Muscle of back (tissue), 11 donors: ENCODE results near the gene ZFR. TPM values are rescaled to one million over a fixed set of nuclear protein-coding genes. Genes with fewer than 3 reads are reported as not detected.
A peak's percentile ranks its signal among the peaks of the same experiment; 100 is the strongest.
"Not testable (repeated sequence)": the region's sequence is repeated elsewhere in the genome, so short reads cannot be mapped to it uniquely, and the experiment has no call there.

Source experiments
- DNase-seq, 3 donors: peaks; one replicate each; pipeline versions ENCODE4 v3.0.0 to v3.0.0-alpha.2; 2013
- polyA plus RNA-seq, 10 donors: library from polyadenylated mRNA; unstranded; fragments of 120-200 nt; gene quantifications; one replicate each; pipeline ENCODE4 v1.2.1, GENCODE V29; 2013; ENCODE audit not compliant: insufficient read length in 10 of 10

The ZFR gene
- polyA plus RNA-seq, 10 donors: 66.2 to 95.1 (median 80.9) TPM

DNA sequence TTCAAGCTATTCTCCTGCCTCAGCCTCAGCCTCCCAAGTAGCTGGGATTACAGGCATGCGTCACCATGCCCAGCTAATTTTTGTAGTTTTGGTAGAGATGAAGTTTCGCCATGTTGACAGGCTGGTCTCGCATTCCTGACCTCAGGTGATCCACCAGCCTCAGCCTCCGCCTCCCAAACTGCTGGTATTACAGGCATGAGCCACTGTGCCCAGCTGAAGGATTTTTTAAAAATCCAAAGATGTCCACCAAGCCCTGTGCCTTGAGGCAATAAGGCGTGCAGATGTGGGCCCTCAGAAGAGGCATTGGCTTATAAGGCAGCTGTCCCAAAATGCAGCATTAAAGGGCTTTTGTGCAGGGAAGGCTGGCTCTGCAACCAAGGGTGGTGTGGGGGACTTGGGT is 10.3 kb upstream of the ZFR start:
- DNase-seq: no peak

DNA sequence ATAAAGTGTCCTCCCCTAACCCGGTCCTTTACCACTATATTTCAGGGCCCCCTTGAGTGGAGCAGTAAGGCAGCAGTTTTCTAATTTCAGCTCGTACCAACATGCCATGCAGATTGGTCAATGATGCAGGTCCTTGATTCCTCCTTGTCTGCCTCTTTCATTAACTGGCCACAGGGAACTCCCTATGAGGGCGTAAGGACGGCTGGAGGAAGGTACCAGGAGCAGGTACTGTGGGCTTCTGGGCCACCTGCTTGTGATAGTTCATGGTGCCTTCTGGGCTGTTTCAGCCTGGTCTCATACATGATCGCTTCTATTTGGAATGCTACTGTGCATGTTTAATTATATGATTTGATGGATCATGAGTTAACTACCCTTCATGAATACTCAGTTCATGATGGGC is 9.4 kb upstream of the ZFR start:
- DNase-seq: no peak

DNA sequence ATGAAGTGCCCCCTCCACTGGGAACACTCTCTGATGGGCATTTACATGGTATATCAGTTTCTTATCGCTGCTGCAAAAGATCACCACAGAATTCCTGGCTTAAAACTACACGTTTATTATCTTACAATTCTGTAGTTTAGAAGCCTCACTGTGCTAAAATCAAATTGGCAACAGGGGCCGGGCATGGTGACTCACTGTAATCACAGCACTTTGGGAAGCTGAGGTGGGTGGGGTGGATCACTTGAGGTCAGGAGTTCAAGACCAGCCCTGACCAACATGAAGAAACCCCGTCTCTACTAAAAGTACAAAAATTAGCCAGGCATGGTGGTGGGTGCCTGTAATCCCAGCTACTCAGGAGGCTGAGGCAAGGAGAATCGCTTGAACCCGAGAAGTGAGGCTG is 7.8 kb upstream of the ZFR start:
- DNase-seq: not testable (repeated sequence)

DNA sequence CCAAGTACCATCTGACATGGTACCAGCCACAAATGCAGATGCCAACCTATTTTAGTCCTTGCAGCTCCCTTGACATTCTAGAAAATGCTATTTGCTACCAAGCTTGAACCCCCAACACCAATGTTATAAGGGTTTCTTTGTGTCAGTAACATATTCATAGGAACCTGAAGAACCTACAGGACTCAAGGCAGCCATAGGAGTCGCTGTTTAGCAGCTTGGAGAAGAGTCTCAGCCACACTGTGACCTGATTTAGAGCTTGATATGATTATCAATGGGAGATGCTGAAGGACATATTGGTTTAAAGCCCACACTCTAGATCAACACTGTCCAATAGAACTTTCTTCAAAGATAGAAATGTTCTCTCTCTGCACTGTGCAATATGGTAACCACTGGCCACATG is 6.4 kb upstream of the ZFR start:
- no peak for DNase-seq

DNA sequence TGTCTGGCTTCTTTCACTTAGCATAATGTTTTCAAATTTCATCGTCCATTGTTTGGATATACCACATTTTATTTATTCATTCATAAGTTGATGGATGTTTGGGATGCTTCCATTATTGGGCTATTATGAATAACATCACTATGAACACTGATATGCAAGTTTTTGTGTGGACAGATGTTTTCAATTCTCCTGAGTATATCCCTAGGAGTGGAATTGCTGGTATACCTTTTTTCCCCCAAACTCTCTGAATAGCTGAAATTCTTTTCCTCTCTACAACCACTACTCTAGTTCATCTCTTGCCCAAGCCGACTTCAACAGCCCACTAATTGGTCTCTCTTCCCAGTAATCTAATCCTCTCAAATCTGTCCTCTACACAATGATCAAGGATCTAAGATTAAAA is 4.7 kb upstream of the ZFR start:
- DNase-seq: no peak

DNA sequence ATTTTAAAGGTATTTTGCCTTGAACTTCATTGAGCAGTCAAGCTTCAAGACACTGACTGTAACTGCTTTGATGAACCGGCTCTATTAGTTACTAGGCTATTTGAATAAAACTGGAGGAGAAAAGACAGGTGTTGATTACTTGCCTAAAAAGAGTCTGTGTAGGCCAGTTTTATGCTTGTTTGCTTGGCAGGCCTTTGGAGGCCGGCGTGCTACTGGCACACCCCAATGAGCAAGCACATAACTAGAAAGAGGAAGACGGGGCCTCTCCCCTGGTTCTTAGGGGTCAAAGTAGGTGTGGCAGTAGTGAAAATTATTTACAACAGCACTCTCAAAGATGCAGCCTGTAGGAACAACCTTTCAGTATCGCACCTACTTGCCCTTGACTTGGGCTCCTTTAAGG is 2.1 kb upstream of the ZFR start:
- peak in 1 of 3 donors; percentile 22 for DNase-seq

DNA sequence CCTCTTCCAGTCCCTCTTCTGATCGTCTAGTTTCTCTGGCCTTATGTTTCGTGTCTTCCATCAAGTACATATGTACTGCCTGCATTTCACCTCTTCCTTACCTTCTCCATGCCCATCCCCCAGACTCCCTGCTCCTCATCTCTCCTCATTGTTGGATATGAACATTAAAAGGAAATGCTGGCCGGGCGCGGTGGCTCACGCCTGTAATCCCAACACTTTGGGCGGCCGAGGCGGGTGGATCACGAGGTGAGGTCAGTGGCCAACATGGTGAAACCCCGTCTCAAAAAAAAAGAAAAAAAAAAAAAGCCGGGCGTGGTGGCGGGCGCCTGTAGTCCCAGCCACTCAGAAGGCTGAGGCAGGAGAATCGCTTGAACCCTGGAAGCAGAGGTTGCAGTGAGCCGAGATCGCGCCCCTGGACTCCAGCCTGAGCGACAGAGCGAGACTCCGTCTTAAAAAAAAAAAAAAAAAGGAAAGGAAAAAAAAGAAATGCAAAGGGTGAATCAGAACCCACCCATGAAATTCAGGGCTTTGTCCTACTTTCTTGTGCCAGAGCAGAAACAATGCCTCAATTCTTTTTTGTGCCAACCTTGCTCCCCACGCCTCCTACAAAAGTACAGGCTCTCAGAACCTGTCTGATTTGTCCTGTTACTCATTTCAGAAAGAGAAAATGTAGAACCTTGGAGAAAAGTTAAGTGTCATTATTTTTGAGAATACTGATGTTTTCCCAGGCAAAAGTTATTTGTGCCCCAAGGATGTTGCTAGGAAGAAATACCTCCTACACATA is 1.5 kb upstream of the ZFR start:
- no peak for DNase-seq

DNA sequence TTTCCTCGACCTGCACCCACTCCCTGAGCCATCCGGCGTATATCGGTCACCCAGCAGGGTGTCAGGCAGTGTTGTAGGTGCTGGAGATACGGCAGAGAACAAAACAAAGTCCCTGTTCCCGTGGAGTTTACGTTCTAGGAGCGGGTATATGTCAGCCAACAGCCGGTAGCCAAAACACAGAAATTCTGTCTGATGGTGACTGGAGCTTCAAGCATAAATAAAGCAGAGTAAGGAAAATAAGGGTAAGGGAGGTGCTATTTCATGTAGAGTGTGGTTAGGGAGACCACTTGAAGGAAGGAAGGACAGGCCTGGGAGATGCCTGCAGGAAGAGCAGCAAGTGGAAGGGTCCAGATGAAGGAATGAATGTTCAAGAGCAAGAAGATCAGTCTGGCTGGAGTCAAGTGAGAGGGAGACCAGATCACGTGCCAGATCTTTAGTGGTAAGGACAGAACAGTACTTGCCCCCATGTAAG is 783 bp upstream of the ZFR start:
- peak in 1 of 3 donors; percentile 11 for DNase-seq

DNA sequence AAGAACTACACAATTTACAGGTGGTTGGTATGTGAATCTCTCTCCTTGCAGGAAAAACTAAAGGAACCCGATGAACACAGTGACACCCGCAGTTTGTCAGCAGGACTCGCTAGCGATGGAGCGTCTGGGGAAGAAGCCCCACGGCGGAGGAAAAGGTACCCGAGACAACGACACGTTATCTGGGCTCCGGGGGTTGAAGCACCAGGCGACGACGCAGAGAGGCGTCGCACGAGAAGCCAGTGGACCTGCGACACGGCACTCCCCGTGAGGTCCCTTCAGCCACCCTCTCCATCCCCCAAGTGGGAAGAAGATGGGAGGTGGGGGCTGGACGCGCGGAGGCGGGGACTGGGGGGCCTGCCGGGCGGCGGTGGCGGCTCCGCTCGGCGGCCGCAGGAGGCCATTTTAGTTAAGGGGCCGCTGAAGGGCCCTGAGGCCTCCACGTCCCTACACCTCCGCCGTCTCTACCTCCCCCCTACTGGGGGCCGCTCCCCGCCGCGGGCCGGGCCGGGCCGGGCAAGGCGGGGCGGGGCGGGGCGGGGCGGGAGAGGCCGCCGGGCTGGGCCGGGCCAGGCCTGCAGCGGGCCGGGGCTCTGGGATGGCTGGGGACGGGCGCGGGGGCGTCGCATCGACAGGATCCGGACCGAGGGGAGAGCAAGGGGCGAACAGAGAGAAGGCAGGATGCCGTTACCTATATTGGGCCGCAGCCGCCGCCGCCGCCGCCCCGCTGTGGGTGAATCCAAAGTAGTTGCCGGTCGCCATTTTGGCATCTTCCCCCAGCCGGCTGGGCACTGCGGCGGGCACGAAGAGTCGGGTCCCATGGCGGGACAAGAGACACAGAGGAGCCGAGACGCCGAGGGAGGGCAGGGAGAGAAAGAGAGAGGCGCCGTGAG is 754 bp downstream of the ZFR start:
- peak in 2 of 3 donors; percentile 58 to 83 for DNase-seq

DNA sequence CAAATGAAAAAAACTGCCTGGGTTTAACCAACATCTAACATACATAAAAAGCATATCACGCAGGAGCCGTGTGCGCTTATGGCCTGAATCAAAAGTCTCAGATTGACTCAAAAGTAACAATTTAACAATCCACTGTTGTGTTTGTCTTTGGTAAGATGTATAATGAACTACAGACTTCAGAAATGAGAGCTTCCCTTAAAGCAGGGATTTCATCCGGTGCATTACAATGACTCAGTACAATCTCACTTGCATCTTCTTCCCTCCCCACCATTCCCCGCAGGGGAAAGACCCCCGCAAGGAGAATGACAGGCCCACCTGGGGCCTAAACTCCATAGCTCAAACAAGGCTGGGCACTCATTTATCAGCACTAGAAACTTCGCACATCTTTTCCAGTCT is 1.4 kb downstream of the ZFR start:
- DNase-seq: no peak

DNA sequence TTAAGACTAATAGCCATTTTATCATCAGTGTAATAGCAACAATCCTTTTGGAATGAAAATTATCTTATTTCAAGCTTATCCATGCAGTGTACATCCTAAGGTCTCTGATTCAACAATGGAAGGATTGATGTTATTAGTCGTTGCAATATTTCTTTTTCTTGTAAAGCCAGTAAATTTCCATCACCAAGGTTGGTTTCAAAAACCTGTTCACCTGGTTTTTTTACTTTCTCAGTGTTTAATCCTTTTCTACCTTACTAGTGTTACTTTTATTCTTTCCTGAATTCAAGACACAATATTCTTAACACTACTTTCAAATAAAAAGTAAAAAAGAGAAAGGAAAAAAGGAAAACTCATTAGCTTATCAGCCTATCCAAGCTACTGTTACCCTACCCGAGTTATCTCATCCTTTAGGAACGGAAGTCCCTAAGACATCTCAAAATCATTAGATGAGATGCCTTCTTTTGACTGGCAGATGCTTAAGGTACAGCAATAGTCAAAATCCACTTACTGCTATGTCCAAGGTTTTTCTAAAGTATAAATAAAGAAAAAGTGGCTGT is 5.4 kb downstream of the ZFR start:
- DNase-seq: no peak

DNA sequence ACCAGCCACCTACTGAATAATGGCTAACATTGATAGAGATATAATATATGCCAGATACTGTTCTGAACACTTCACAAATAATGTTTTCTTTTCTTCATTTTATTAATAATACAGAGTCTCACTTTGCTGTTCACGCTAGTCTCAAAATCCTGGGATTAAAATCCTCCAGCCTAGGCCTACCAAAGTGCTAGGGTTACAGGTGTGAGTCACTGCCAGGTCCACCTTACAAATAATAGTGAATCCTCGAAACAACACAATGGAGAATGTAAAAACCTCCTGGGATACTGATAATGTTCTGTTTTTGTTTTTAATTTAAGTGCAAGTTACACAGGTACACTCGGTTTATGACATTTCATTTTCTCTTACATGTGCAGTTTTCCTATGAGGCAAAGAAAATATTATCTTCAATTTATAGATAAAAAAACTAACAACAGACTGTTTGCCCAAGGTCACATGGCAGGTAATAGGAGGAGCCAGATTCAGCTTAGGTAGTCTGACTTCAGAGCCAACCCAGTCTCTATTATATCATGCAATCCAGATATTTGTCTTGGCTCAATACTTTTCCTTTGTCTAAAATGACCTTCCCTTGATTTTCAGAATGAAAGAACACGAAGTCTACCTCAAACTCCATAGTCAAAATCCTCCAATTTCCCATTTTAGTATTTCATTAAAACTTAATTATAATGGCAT is 7.8 kb downstream of the ZFR start:
- no peak for DNase-seq

DNA sequence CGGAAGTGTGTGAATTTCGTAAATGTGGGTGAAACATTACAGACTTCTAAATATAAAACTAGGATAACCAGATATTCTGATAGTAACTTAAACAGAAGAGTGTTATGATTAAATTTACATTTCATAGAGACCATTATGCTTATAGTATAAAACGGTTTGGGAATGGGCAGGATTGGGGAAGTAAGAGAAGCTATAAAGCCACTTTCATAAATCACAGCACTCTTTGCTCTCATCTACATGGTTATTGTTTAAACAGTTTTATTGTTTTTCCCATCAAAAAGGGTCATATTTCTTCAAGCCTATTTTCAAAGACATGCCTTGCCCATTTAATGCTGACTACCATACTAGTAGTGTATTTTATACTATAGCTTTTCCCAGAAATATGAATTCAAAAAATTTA is 9.2 kb downstream of the ZFR start:
- DNase-seq: no peak

DNA sequence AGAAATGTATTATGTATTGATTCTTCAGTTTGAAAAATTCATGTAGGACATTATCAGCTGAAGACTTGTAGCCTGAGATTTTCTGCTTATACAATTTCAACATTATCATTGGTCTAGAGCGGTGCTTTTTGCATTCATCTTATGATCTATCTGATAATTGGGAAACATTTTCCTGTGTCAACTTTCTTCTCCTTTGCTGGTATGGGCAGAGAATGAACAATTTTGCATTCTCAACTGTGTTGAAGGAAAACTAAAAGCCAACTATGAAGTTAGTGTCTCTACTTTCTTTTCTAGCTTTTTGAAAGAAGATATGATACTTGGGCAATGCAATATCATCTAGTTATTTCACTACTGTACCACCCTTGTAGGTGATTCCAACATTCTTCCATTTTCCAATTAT is 10.3 kb downstream of the ZFR start:
- no peak for DNase-seq

DNA sequence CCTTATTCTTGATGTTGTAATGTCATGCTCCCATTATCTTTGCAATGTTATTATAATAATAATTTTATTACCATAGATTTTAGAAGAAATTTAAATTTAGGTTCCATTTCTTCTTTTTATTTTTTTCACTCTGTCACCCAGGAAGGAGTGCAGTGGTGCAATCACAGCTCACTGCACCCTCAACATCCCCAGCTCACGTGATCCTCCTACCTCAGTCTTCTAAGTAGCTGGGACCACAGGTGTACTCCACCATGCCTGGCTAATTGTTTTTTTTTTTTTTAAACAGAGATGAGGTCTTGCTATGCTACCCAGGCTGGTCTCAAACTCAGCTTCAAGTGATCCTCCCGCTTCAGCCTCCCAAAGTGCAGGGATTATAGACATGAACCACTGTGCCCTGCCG is 11.9 kb downstream of the ZFR start:
- no peak for DNase-seq

DNA sequence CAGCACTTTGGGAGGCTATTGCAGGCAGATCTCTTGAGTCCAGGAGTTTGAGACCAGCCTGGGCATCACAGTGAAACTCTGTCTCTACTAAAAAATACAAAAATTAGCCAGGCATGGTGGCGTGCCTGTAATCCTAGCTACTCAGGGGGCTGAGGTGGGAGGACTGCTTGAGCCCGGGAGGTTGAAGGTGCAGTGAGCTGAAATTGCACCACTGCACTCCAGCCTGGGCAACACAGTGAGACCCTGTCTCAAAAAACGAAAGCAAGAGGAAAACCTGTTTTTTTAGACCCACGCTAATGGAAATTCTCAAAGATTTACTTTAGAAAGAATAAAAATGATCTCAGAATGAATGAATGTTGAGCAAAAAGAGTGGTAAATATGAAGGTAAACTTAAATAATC is 13.7 kb downstream of the ZFR start:
- DNase-seq: not testable (repeated sequence)

DNA sequence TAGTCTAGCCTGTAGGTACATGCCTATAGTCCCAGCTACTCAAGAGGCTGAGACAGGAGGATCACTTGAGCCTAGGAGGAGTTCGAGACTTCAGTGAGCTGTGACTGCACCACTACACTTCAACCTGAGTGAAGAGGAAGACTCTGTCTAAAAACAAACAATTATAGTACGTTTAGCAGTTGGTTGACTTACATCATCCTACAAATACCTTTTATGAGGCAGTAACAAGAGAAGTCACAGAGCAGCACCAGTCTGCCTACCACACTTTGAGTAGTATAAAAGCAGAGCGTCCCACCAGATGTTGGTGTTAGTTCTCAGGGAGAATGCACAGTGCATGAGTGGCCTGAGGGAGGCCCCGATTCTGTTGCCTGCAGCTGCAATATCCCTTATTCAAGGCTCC is 16.1 kb downstream of the ZFR start:
- no peak for DNase-seq

DNA sequence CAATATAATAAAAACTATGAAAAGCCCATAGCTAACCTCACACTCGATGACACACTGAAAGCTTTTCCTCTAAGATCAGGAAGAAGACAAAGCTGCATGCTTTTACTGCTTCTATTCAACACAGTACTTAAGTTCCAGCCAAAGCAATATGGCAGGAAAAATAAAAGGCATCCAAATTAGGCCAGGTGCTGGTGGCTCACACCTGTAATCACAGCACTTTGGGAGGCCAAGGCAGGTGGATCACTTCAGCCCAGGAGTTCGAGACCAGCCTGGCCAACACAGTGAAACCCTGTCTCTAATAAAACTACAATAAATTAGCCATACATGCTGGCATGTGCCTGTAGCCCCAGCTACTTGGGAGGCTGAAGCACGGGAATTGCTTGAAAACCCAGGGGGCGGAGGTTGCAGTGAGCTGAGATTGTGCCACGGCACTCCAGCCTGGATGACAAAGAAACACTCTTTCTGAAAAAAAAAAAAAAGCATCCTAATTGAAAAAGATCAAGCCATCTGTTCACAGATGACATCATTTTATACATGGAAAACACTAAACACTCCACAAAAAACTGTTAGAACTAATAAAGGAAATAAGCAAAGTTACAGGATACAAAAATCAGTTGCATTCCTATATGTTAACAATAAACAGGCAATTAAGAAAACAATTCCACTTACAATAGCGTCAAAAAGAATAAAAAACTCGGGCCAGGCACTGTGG is 17.9 kb downstream of the ZFR start:
- no peak for DNase-seq

DNA sequence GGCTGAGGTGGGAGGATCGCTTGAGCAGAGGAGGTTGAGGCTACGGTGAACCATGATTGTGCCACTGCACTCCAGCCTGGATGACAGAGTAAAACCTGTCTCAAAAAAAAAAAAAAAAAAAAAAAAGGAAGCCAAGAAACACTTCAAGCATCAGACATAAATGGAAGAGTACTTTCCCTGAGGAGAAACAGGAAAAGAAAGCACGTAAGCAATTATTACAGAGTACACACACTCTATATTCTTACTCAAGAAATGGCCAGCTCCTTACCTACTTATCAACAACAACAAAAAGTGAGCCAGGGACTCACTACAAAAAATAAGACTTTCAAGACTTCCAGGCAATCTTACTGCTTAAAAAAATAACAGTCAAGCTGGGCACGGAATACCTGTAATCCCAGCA is 21.8 kb downstream of the ZFR start:
- no peak for DNase-seq

DNA sequence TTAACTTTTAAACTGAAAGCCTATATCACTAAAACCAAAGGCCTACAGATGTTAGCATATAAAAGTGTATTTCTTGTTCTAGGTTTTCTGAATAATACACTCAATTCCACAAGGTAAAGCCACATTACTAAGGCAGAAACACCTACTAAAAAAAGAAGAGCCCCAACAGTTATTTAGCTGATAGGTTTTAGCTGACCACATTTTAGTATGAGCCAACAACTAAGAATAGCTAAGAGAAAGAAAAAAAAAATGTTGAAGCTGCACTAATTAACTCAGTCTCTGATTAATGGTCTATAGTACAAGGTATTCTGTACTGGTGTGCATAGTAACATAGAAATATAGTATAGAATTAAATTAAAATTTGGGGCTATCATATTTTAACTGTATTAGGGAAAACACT is 23.5 kb downstream of the ZFR start:
- DNase-seq: no peak

DNA sequence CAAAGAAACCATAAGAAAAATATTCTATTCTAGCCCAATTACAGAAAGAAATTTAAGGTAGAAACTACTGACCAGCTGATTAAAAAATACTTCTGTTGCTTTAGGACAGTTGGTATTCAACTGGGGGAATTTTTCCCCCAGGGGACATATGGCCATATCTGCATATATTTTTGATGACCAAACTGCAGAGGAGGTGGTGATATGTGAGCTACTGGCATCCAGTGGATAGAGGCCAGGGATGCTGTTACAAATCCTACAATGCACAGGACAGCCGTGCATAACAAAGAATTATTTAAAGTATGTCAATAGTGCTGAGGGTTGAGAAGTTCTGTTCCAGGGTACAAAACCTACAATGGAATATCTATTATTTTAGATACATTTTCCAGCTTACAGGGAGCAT is 24.0 kb downstream of the ZFR start:
- peak; percentile 11 to 29 (median 16) for DNase-seq
